HCT116 (cell line): ENCODE data around the gene METTL3. TPM values are rescaled to one million over a fixed set of nuclear protein-coding genes. Genes with fewer than 3 reads are reported as not detected.

Source experiments
- ATAC-seq: fragments of 200-7000 bp; cut with Tn5 transposase; 2 replicates; pipeline ENCODE4 v1.9.1; 2020; ENCODE audit warnings: mild to moderate bottlenecking, moderate library complexity
- BruUV-seq: library from RNA; stranded (reverse); fragments of 400-500 nt; replicated peaks from 2 replicates; lab custom pipeline; 2021; lab: Mats Ljungman, UMichigan
- CTCF ChIA-PET: fragments of 300-600 bp; sonication (Branson Sonifier 250); formaldehyde crosslinking; loops from one replicate; lab custom pipeline; 2021; ENCODE audit warnings: antibody characterized with exemption; lab: Charles Lee
- POLR2A ChIA-PET: fragments of 300-600, 350-600 bp; sonication (Branson Sonifier 250); formaldehyde crosslinking; loops from one replicate; lab custom pipeline; 2021; ENCODE audit warnings: antibody characterized with exemption; lab: Charles Lee
- RAD21 ChIA-PET, 2 experiments: fragments of 300-600 bp; sonication (Branson Sonifier 250); formaldehyde crosslinking; loops; one replicate each; lab custom pipeline; 2023; ENCODE audit warnings: low total read pairs in 2 of 2; ENCODE audit not compliant: uncharacterized antibody in 2 of 2, unreplicated experiment in 2 of 2, low non-redundant PET in 1 of 2; lab: Charles Lee
- DNase-seq: peaks from one replicate; pipeline ENCODE4 v3.0.0-alpha.2; 2010; ENCODE audit warnings: low read depth, low spot score
- H2AFZ ChIP-seq: fragments of 200-600 bp; shearing (Covaris generic), sonication (generic); 2 replicates; pipeline ENCODE4 v1.6.1; 2017; ENCODE audit warnings: low read depth, mixed run types, mixed read lengths, antibody characterized with exemption, low read length; ENCODE audit not compliant: poor library complexity, severe bottlenecking
- H3K27ac ChIP-seq: 2 replicates; pipeline ENCODE4 v1.5.1; 2012; ENCODE audit warnings: low read depth, low read length
- H3K27me3 ChIP-seq: fragments of 200-600 bp; sonication (generic); 2 replicates; pipeline ENCODE4 v1.6.1; 2016; ENCODE audit warnings: mixed run types, low read length, mixed read lengths; ENCODE audit not compliant: insufficient read depth
- H3K36me3 ChIP-seq, 2 experiments: fragments of 200-500 bp in 1 of 2; fragments of 200-600 bp in 1 of 2; sonication (Bioruptor generic) in 1 of 2; sonication (generic) in 1 of 2; 2 replicates each; pipeline versions ENCODE4 v1.5.1 to v1.6.1; 2014 to 2016; ENCODE audit warnings: low read length in 2 of 2, inconsistent platforms in 1 of 2, mixed read lengths in 1 of 2, mixed run types in 1 of 2; ENCODE audit not compliant: insufficient read depth in 2 of 2, control insufficient read depth in 1 of 2
- H3K4me1 ChIP-seq, 2 experiments: fragments of 200-600 bp in 1 of 2; sonication (generic) in 1 of 2; 2 replicates each; pipeline versions ENCODE4 v1.5.1 to v1.6.1; 2012 to 2017; ENCODE audit warnings: low read length in 2 of 2, inconsistent platforms in 1 of 2, mild to moderate bottlenecking in 1 of 2, mixed read lengths in 1 of 2, mixed run types in 1 of 2, moderate library complexity in 1 of 2; ENCODE audit not compliant: insufficient read depth in 2 of 2, control insufficient read depth in 1 of 2
- H3K4me2 ChIP-seq: fragments of 200-600 bp; sonication (generic); 2 replicates; pipeline ENCODE4 v1.6.1; 2017; ENCODE audit warnings: mixed run types, low read length, mixed read lengths
- H3K4me3 ChIP-seq, 2 experiments: fragments of 200-600 bp in 1 of 2; sonication (generic) in 1 of 2; replicated peaks in 1 of 2; 2 replicates each; pipeline ENCODE4 v1.5.1; 2011 to 2016; ENCODE audit warnings: low read length in 2 of 2, control low read depth in 1 of 2, low read depth in 1 of 2, mild to moderate bottlenecking in 1 of 2, mixed read lengths in 1 of 2, mixed run types in 1 of 2
- H3K79me2 ChIP-seq: fragments of 200-600 bp; sonication (generic); 2 replicates; pipeline ENCODE4 v1.6.1; 2017; ENCODE audit warnings: mild to moderate bottlenecking, mixed run types, low read length, moderate library complexity, mixed read lengths; ENCODE audit not compliant: insufficient read depth
- H3K9ac ChIP-seq: fragments of 200-600 bp; sonication (generic); 2 replicates; pipeline ENCODE4 v1.6.1; 2016; ENCODE audit warnings: low read length, mixed read lengths
- H3K9me2 ChIP-seq: fragments of 200-600 bp; sonication (generic), shearing (Covaris generic); 2 replicates; pipeline ENCODE4 v1.6.1; 2017; ENCODE audit warnings: mixed run types, mild to moderate bottlenecking, moderate library complexity; ENCODE audit not compliant: insufficient read depth
- H3K9me3 ChIP-seq, 2 experiments: fragments of 200-500 bp in 1 of 2; fragments of 200-600 bp in 1 of 2; sonication (Bioruptor generic) in 1 of 2; sonication (generic) in 1 of 2; 2 replicates each; pipeline ENCODE4 v1.6.1; 2014 to 2017; ENCODE audit warnings: low read length in 2 of 2, mixed read lengths in 2 of 2, inconsistent platforms in 1 of 2, low read depth in 1 of 2, mild to moderate bottlenecking in 1 of 2, mixed run types in 1 of 2, moderate library complexity in 1 of 2; ENCODE audit not compliant: control insufficient read depth in 1 of 2, insufficient read depth in 1 of 2
- H4K20me1 ChIP-seq: fragments of 200-600 bp; sonication (generic), shearing (Covaris generic); 2 replicates; pipeline ENCODE4 v1.6.1; 2017; ENCODE audit warnings: mixed run types, mild to moderate bottlenecking, moderate library complexity; ENCODE audit not compliant: insufficient read depth
- CBX3 ChIP-seq: IDR thresholded peaks from 2 replicates; pipeline ENCODE4 v1.6.1; 2012; ENCODE audit warnings: low read depth
- CEBPB ChIP-seq: IDR thresholded peaks from 2 replicates; pipeline ENCODE4 v1.6.1; 2012; ENCODE audit warnings: low read depth
- EGR1 ChIP-seq: IDR thresholded peaks from 2 replicates; pipeline ENCODE4 v1.6.1; 2012; ENCODE audit warnings: low read depth
- ELF1 ChIP-seq: IDR thresholded peaks from 2 replicates; pipeline ENCODE4 v1.6.1; 2012; ENCODE audit warnings: low read depth, borderline replicate concordance
- EZH2 ChIP-seq: fragments of 200-600 bp; sonication (generic); IDR thresholded peaks from 2 replicates; pipeline ENCODE4 v1.6.1; 2017; ENCODE audit warnings: antibody characterized with exemption, mixed run types
- EZH2phosphoT487 ChIP-seq: fragments of 200-600 bp; IDR thresholded peaks from 2 replicates; pipeline ENCODE4 v1.6.1; 2018; ENCODE audit warnings: antibody characterized with exemption, borderline replicate concordance
- JUND ChIP-seq: IDR thresholded peaks from 2 replicates; pipeline ENCODE4 v1.6.1; 2012
- RAD21 ChIP-seq: IDR thresholded peaks from 2 replicates; pipeline ENCODE4 v1.6.1; 2012; ENCODE audit warnings: low read depth, mild to moderate bottlenecking
- SIN3A ChIP-seq: IDR thresholded peaks from 2 replicates; pipeline ENCODE4 v1.6.1; 2012; ENCODE audit warnings: low read depth
- SP1 ChIP-seq: IDR thresholded peaks from 2 replicates; pipeline ENCODE4 v1.6.1; 2012; ENCODE audit warnings: low read depth
- SRF ChIP-seq: IDR thresholded peaks from 2 replicates; pipeline ENCODE4 v1.6.1; 2012; ENCODE audit warnings: low read depth
- TCF7L2 ChIP-seq: IDR thresholded peaks from 2 replicates; pipeline ENCODE4 v1.7.0; 2011; ENCODE audit warnings: borderline replicate concordance, inconsistent platforms; ENCODE audit not compliant: insufficient read depth, insufficient read length; ENCODE audit errors: extremely low read depth
- ZFX ChIP-seq: fragments of 450-650 bp; IDR thresholded peaks from 2 replicates; pipeline ENCODE4 v1.6.1; 2017
- ZNF274 ChIP-seq: fragments of 200-500 bp; sonication (Bioruptor generic); IDR thresholded peaks from 2 replicates; pipeline ENCODE4 v1.6.1; 2014; ENCODE audit warnings: mild to moderate bottlenecking, low read depth, low read length, inconsistent platforms
- intact Hi-C: fragments of 100-400 bp; cut with micrococcal nuclease; formaldehyde crosslinking; loops from 2 replicates; pipeline ENCODE4 v1.10.0; 2022
- total RNA-seq: library from RNA; stranded (reverse); gene quantifications from one replicate; pipeline ENCODE4 v1.2.1, GENCODE V29; 2021; ENCODE audit not compliant: unreplicated experiment
- TF ChIP-seq, protein P1 (sequence below): IDR thresholded peaks from 2 replicates; pipeline ENCODE4 v1.6.1; 2012; ENCODE audit warnings: low read depth
- TF ChIP-seq, protein P2 (sequence below): IDR thresholded peaks from 2 replicates; pipeline ENCODE4 v1.6.1; 2011; ENCODE audit warnings: mild to moderate bottlenecking, low read length, moderate library complexity; ENCODE audit not compliant: insufficient replicate concordance; ENCODE audit errors: extremely low read depth
- TF ChIP-seq, protein P3 (sequence below): IDR thresholded peaks from 2 replicates; pipeline ENCODE4 v1.6.1; 2012
- TF ChIP-seq, protein P4 (sequence below): IDR thresholded peaks from 2 replicates; pipeline ENCODE4 v1.6.1; 2012
- TF ChIP-seq, protein P5 (sequence below), 3 experiments: fragments of 200-600 bp in 1 of 3; sonication (generic) in 1 of 3; IDR thresholded peaks in 2 of 3; conservative IDR thresholded peaks in 1 of 3; 2 replicates each; pipeline ENCODE4 v1.5.1; 2012 to 2017; ENCODE audit warnings: low read depth in 2 of 3, low read length in 2 of 3, antibody characterized with exemption in 1 of 3, borderline replicate concordance in 1 of 3, control low read depth in 1 of 3, mild to moderate bottlenecking in 1 of 3, mixed read lengths in 1 of 3, mixed run types in 1 of 3, moderate library complexity in 1 of 3; ENCODE audit not compliant: insufficient read depth in 1 of 3

METTL3 gene
- total RNA-seq, 1 experiment from 2014 or later = 62.3 TPM

DNA sequence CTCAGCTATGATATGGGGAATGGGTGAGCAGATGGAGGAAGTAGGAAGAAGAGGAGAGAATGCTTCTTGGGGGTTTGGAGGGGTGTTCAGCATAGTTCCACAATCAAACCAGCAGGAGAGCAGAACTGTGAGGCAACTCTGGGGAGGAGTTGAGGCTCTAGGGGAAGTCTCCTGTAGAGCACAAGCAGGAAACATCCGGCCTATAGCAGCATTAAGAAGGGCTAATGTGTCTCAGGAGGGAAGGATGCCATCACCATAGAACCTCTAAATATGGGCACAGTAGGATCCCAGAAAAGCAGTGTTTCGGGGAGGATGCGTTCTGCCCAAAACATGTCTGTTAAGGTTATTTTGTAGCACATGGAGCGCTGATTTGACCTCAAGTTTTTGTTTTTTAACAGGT, 23.4 kb upstream of the METTL3 start (continued):
- TF ChIP-seq, protein P1, sequence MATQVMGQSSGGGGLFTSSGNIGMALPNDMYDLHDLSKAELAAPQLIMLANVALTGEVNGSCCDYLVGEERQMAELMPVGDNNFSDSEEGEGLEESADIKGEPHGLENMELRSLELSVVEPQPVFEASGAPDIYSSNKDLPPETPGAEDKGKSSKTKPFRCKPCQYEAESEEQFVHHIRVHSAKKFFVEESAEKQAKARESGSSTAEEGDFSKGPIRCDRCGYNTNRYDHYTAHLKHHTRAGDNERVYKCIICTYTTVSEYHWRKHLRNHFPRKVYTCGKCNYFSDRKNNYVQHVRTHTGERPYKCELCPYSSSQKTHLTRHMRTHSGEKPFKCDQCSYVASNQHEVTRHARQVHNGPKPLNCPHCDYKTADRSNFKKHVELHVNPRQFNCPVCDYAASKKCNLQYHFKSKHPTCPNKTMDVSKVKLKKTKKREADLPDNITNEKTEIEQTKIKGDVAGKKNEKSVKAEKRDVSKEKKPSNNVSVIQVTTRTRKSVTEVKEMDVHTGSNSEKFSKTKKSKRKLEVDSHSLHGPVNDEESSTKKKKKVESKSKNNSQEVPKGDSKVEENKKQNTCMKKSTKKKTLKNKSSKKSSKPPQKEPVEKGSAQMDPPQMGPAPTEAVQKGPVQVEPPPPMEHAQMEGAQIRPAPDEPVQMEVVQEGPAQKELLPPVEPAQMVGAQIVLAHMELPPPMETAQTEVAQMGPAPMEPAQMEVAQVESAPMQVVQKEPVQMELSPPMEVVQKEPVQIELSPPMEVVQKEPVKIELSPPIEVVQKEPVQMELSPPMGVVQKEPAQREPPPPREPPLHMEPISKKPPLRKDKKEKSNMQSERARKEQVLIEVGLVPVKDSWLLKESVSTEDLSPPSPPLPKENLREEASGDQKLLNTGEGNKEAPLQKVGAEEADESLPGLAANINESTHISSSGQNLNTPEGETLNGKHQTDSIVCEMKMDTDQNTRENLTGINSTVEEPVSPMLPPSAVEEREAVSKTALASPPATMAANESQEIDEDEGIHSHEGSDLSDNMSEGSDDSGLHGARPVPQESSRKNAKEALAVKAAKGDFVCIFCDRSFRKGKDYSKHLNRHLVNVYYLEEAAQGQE = no peak
- TF ChIP-seq CEBPB = no peak

DNA sequence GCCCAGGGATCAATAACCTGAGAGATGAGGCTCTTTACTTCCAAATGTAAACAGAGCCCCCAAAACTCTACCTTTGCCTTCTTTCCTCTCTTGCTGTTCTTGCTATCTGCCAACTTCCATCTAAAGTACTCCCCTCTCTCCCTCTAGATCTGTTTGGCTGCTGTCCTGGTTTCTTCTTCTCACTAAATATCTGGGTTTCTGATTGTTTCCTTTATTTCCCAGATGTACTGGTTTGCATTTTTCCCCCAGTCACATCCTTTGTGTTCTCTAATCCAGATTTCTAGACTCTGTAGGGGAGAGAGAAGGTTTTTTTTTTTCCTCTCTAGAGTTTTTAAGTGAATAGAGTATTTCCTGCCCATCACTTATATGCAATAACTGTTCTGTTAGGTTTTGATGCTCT, 22.2 kb upstream of the METTL3 start:
- Histone ChIP-seq H3K4me2 (no peak overlapping the region), H3K27me3 (peaks cover 21% of the 10 kb centered on the region; the same call in 1 of the 2 replicates), H2AFZ (no peak overlapping the region), H3K9ac (no peak overlapping the region), H3K79me2 (no peaks in the 10 kb centered on the region), H3K36me3 (no peaks in the 10 kb centered on the region), H3K4me3 (no peak overlapping the region), H3K9me2 (no peaks in the 10 kb centered on the region), H4K20me1 (no peaks in the 10 kb centered on the region), H3K27ac (no peak overlapping the region), H3K9me3 (no peaks in the 10 kb centered on the region), H3K4me1 (peaks cover 0 to 5% of the 10 kb centered on the region in 2 experiments; a peak in 1 of 4 replicates)
- POLR2A ChIA-PET = no interaction called here
- RAD21 ChIA-PET = no interaction called here
- no TSS peak for BruUV-seq
- no peak for TF ChIP-seq SP1
- TF ChIP-seq, protein P2, sequence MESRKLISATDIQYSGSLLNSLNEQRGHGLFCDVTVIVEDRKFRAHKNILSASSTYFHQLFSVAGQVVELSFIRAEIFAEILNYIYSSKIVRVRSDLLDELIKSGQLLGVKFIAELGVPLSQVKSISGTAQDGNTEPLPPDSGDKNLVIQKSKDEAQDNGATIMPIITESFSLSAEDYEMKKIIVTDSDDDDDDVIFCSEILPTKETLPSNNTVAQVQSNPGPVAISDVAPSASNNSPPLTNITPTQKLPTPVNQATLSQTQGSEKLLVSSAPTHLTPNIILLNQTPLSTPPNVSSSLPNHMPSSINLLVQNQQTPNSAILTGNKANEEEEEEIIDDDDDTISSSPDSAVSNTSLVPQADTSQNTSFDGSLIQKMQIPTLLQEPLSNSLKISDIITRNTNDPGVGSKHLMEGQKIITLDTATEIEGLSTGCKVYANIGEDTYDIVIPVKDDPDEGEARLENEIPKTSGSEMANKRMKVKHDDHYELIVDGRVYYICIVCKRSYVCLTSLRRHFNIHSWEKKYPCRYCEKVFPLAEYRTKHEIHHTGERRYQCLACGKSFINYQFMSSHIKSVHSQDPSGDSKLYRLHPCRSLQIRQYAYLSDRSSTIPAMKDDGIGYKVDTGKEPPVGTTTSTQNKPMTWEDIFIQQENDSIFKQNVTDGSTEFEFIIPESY = no peak
- TF ChIP-seq, protein P3, sequence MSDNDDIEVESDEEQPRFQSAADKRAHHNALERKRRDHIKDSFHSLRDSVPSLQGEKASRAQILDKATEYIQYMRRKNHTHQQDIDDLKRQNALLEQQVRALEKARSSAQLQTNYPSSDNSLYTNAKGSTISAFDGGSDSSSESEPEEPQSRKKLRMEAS = no peak
- no peak for TF ChIP-seq EGR1
- no peak for TF ChIP-seq EZH2
- no peak for TF ChIP-seq ZFX
- TF ChIP-seq ZNF274 = no peak
- no peak for TF ChIP-seq RAD21
- no peak for TF ChIP-seq EZH2phosphoT487
- no peak for TF ChIP-seq JUND
- no peak for TF ChIP-seq CEBPB
- TF ChIP-seq, protein P4, sequence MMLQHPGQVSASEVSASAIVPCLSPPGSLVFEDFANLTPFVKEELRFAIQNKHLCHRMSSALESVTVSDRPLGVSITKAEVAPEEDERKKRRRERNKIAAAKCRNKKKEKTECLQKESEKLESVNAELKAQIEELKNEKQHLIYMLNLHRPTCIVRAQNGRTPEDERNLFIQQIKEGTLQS = no peak
- no peak for TF ChIP-seq ELF1
- TF ChIP-seq SRF = no peak
- TF ChIP-seq CBX3 = no peak
- TF ChIP-seq SIN3A = no peak
- TF ChIP-seq, protein P5, sequence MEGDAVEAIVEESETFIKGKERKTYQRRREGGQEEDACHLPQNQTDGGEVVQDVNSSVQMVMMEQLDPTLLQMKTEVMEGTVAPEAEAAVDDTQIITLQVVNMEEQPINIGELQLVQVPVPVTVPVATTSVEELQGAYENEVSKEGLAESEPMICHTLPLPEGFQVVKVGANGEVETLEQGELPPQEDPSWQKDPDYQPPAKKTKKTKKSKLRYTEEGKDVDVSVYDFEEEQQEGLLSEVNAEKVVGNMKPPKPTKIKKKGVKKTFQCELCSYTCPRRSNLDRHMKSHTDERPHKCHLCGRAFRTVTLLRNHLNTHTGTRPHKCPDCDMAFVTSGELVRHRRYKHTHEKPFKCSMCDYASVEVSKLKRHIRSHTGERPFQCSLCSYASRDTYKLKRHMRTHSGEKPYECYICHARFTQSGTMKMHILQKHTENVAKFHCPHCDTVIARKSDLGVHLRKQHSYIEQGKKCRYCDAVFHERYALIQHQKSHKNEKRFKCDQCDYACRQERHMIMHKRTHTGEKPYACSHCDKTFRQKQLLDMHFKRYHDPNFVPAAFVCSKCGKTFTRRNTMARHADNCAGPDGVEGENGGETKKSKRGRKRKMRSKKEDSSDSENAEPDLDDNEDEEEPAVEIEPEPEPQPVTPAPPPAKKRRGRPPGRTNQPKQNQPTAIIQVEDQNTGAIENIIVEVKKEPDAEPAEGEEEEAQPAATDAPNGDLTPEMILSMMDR (IDR thresholded peaks at IDR 0.05 in 2 of 3, conservative IDR thresholded peaks at IDR 0.05 in 1 of 3; ENCODE audit: borderline replicate concordance in 1 of 3, insufficient read depth in 1 of 3, low read depth in 2 of 3, low read length in 2 of 3) = no peak
- TF ChIP-seq TCF7L2 = no peak
- intact Hi-C loops = no loop called here
- ATAC-seq (no peak), DNase-seq (no peak)
- CTCF ChIA-PET = no interaction called here
